GM19452 (cell line): ENCODE results near the gene TCEANC2.

Experiments used
- ATAC-seq: cut with Tn5 transposase; IDR thresholded peaks from one replicate; pipeline ENCODE4 v1.9.1; 2021; ENCODE audit not compliant: unreplicated experiment

TCEANC2 gene

GRCh38 chr1:54110996-54111395, 57.6 kb downstream of the TCEANC2 start:
- ATAC-seq, result no peak

GRCh38 chr1:54111624-54112023, 58.2 kb downstream of the TCEANC2 start:
- ATAC-seq, result no peak

- ATAC-seq, result no peak
These were observed 58.6 kb downstream of the TCEANC2 start for GRCh38 chr1:54112027-54112426.

- no peak for ATAC-seq
These were observed 59.4 kb downstream of the TCEANC2 start for GRCh38 chr1:54112705-54113368.

- ATAC-seq, result no peak
These were observed 60.6 kb downstream of the TCEANC2 start for GRCh38 chr1:54114001-54114400.

- no peak for ATAC-seq
These were observed 61.5 kb downstream of the TCEANC2 start for GRCh38 chr1:54114955-54115354.

GRCh38 chr1:54115520-54115919, 62.1 kb downstream of the TCEANC2 start:
- ATAC-seq, result no peak

GRCh38 chr1:54117815-54118563, 64.6 kb downstream of the TCEANC2 start:
- no peak for ATAC-seq

GRCh38 chr1:54118704-54119103, 65.3 kb downstream of the TCEANC2 start:
- no peak for ATAC-seq

GRCh38 chr1:54120018-54120697, 66.8 kb downstream of the TCEANC2 start:
- ATAC-seq, result no peak

- no peak for ATAC-seq
These were observed 67.5 kb downstream of the TCEANC2 start for GRCh38 chr1:54120698-54121481.

GRCh38 chr1:54121482-54122134, 68.2 kb downstream of the TCEANC2 start:
- no peak for ATAC-seq

- ATAC-seq, result no peak
These were observed 68.8 kb downstream of the TCEANC2 start for GRCh38 chr1:54122135-54122751.

- ATAC-seq, result no peak
These were observed 69.6 kb downstream of the TCEANC2 start for GRCh38 chr1:54122992-54123391.

GRCh38 chr1:54124472-54124871, 71.1 kb downstream of the TCEANC2 start:
- no peak for ATAC-seq

GRCh38 chr1:54124906-54125305, 71.5 kb downstream of the TCEANC2 start:
- ATAC-seq, result no peak

- no peak for ATAC-seq
These were observed 72.1 kb downstream of the TCEANC2 start for GRCh38 chr1:54125386-54126070.

GRCh38 chr1:54126271-54126815, 72.9 kb downstream of the TCEANC2 start:
- ATAC-seq, result no peak

GRCh38 chr1:54127594-54128300, 74.3 kb downstream of the TCEANC2 start:
- no peak for ATAC-seq
